Ramos (cell line): ENCODE measurements around the gene KRT78.

Experiments used
- in situ Hi-C: fragments of 300-500 bp; cut with MboI; formaldehyde crosslinking; loops from one replicate; pipeline ENCODE4 v1.14.3; 2022; ENCODE audit warnings: low sequenced_read_pairs; ENCODE audit not compliant: unreplicated experiment

Gene KRT78

GRCh38 chr12:52844386-52844785 is 4.4 kb downstream of the KRT78 start:
- in situ Hi-C loops: no loop called here

- in situ Hi-C loops: no loop called here
Observed at GRCh38 chr12:52839436-52840105, 9.2 kb downstream of the KRT78 start.

GRCh38 chr12:52838609-52839435 is 10.0 kb downstream of the KRT78 start:
- in situ Hi-C loops: no loop called here

GRCh38 chr12:52837781-52838608 is 10.8 kb downstream of the KRT78 start:
- in situ Hi-C loops: no loop called here

- in situ Hi-C loops: no loop called here
Observed at GRCh38 chr12:52837413-52837741, 11.4 kb downstream of the KRT78 start.

GRCh38 chr12:52836491-52837412 is 12.0 kb downstream of the KRT78 start:
- in situ Hi-C loops: no loop called here

GRCh38 chr12:52836042-52836466 is 12.7 kb downstream of the KRT78 start:
- in situ Hi-C loops: no loop called here

GRCh38 chr12:52835271-52836041 is 13.3 kb downstream of the KRT78 start:
- in situ Hi-C loops: no loop called here

- in situ Hi-C loops: no loop called here
Observed at GRCh38 chr12:52834727-52835001, 14.1 kb downstream of the KRT78 start.

- in situ Hi-C loops: no loop called here
Observed at GRCh38 chr12:52833922-52834726, 14.7 kb downstream of the KRT78 start, which contains the start of gene KRT79. Gene KRT79 (minus strand): TSS chr12:52834311. CDS start chr12:52834260, 51 bp downstream.

- in situ Hi-C loops: no loop called here
Observed at GRCh38 chr12:52832985-52833905, 15.5 kb downstream of the KRT78 start.

GRCh38 chr12:52832451-52832850 is 16.3 kb downstream of the KRT78 start:
- in situ Hi-C loops: no loop called here

GRCh38 chr12:52831251-52831650 is 17.5 kb downstream of the KRT78 start:
- in situ Hi-C loops: no loop called here

- in situ Hi-C loops: no loop called here
Observed at GRCh38 chr12:52829986-52830770, 18.6 kb downstream of the KRT78 start.

- in situ Hi-C loops: no loop called here
Observed at GRCh38 chr12:52828591-52829021, 20.2 kb downstream of the KRT78 start.

- in situ Hi-C loops: no loop called here
Observed at GRCh38 chr12:52828156-52828555, 20.6 kb downstream of the KRT78 start.
